ENCODE data around the gene TAF11L4. TPM values are rescaled to one million over a fixed set of nuclear protein-coding genes. Genes with fewer than 3 reads are reported as not detected.
"Not testable (repeated sequence)": the region's sequence is repeated elsewhere in the genome, so short reads cannot be mapped to it uniquely, and the experiment has no call there.

Gene TAF11L4
- polyA plus RNA-seq, 1 donor from 2014 or later, result not detected

DNA sequence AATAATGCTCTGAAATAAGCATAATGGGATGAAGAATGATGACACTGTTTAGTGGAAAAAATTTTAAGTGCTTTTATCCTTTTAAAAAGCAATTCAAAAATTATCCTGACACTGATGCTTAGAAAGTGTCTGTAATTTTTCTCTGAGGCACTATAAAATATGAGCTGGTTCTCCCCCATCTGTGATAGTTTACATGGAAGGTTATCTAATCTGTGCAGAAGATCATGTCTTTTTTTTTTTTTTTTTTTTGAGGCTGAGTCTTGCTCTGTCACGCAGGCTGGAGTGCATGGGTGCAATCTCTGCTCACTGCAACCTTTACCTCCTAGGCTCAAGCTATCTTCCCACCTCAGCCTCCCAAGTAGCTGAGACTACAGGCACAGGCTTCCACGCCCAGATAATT lies 38.8 kb upstream of the TAF11L4 start:
- no peaks in the 10 kb centered on the region for H3K9me2 ChIP-seq (ENCODE audit: insufficient read depth, low read length)
- no peaks in the 10 kb centered on the region for H3K27me3 ChIP-seq (ENCODE audit: insufficient read depth, low read depth, low read length)
- H3K9me3 ChIP-seq (ENCODE audit: low read length), result no peaks in the 10 kb centered on the region
- no peaks in the 10 kb centered on the region for H3K36me3 ChIP-seq (ENCODE audit: insufficient read depth, low read length)
- peak overlapping the region; percentile 54 for H3K27ac ChIP-seq (ENCODE audit: low read length)
- H3F3A ChIP-seq (ENCODE audit: insufficient read depth, low read length, poor library complexity, severe bottlenecking), result no peaks in the 10 kb centered on the region
- TF ChIP-seq EP300 (conservative IDR thresholded peaks at IDR 0.05; ENCODE audit: poor library complexity, severe bottlenecking), result peak; percentile 25
- no peak for TF ChIP-seq RAD21 (conservative IDR thresholded peaks at IDR 0.05)
- peak overlapping the region; percentile 31 for H3K9ac ChIP-seq (ENCODE audit: low read length)
- peak overlapping the region; percentile 1 for H3K4me2 ChIP-seq (ENCODE audit: low read length)
- H4K20me1 ChIP-seq (ENCODE audit: insufficient read depth), result no peaks in the 10 kb centered on the region
- H2AFZ ChIP-seq (ENCODE audit: low read depth, low read length), result no peak overlapping the region
- no peak overlapping the region for H3K4me3 ChIP-seq (ENCODE audit: low read length)
- H3K79me2 ChIP-seq (replicated peaks; ENCODE audit: insufficient read depth, low read length), result no peaks in the 10 kb centered on the region

DNA sequence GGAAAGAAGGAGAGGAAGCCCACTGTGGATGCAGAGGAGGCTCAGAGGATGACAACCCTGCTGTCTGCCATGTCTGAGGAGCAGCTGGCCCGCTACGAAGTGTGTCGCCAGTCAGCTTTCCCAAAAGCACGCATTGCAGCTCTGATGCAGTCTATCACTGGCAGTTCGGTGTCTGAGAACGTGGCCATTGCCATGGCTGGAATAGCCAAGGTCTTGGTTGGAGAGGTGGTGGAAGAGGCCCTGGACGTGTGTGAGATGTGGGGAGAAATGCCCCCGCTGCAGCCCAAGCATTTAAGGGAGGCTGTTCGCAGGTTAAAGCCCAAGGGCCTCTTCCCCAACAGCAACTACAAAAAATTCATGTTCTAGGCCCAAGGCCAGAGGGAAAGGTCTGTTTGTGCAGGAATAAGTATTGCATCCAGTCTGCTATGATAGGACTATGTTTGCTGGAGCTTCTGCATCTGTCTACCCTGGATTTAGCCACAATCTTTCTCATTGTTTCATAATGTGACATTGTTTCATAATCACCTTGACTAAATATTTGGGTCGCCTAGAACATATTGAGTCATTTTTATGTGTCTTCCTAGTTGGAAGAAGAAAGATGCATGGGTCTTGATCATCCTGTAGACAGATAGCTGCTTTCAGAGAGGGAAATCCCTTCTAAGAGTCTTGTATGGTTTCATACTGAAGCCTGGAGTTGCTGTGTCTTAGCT lies 35.0 kb upstream of the TAF11L4 start:
- not testable (repeated sequence) for H3K9me2 ChIP-seq (ENCODE audit: insufficient read depth, low read length); H3K27ac ChIP-seq (ENCODE audit: low read length); H3K79me2 ChIP-seq (replicated peaks; ENCODE audit: insufficient read depth, low read length)

DNA sequence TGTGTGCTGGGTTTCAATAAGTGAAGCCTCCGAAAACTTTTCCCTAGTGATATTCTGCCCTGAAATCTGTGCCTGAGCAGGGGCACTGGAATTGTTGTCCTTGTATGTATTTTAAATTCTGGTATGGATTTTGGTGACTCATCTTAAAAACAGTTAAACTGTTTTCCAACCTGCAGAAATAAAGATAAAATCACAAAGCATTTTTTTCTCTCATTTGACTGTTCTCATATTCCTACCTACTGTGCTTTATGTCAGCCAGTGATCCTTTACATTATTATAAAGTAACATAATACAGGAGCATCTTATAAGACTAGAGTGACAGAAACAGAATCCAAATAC lies 34.5 kb upstream of the TAF11L4 start:
- Histone ChIP-seq H3K4me3 (ENCODE audit: low read length) (no peak overlapping the region), H3K27me3 (ENCODE audit: insufficient read depth, low read depth, low read length) (no peaks in the 10 kb centered on the region), H3F3A (ENCODE audit: insufficient read depth, low read length, poor library complexity, severe bottlenecking) (no peaks in the 10 kb centered on the region), H3K27ac (ENCODE audit: low read length) (no peak overlapping the region), H3K9ac (ENCODE audit: low read length) (no peak overlapping the region), H3K79me2 (replicated peaks; ENCODE audit: insufficient read depth, low read length) (no peaks in the 10 kb centered on the region), H3K36me3 (ENCODE audit: insufficient read depth, low read length) (no peaks in the 10 kb centered on the region), H3K4me2 (ENCODE audit: low read length) (no peak overlapping the region), H2AFZ (ENCODE audit: low read depth, low read length) (no peak overlapping the region), H4K20me1 (ENCODE audit: insufficient read depth) (no peaks in the 10 kb centered on the region), H3K9me2 (ENCODE audit: insufficient read depth, low read length) (no peaks in the 10 kb centered on the region), H3K9me3 (ENCODE audit: low read length) (no peaks in the 10 kb centered on the region)
- TF ChIP-seq, protein P1, sequence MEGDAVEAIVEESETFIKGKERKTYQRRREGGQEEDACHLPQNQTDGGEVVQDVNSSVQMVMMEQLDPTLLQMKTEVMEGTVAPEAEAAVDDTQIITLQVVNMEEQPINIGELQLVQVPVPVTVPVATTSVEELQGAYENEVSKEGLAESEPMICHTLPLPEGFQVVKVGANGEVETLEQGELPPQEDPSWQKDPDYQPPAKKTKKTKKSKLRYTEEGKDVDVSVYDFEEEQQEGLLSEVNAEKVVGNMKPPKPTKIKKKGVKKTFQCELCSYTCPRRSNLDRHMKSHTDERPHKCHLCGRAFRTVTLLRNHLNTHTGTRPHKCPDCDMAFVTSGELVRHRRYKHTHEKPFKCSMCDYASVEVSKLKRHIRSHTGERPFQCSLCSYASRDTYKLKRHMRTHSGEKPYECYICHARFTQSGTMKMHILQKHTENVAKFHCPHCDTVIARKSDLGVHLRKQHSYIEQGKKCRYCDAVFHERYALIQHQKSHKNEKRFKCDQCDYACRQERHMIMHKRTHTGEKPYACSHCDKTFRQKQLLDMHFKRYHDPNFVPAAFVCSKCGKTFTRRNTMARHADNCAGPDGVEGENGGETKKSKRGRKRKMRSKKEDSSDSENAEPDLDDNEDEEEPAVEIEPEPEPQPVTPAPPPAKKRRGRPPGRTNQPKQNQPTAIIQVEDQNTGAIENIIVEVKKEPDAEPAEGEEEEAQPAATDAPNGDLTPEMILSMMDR (IDR thresholded peaks at IDR 0.05; ENCODE audit: poor library complexity, severe bottlenecking), result no peak
- TF ChIP-seq, protein P2, sequence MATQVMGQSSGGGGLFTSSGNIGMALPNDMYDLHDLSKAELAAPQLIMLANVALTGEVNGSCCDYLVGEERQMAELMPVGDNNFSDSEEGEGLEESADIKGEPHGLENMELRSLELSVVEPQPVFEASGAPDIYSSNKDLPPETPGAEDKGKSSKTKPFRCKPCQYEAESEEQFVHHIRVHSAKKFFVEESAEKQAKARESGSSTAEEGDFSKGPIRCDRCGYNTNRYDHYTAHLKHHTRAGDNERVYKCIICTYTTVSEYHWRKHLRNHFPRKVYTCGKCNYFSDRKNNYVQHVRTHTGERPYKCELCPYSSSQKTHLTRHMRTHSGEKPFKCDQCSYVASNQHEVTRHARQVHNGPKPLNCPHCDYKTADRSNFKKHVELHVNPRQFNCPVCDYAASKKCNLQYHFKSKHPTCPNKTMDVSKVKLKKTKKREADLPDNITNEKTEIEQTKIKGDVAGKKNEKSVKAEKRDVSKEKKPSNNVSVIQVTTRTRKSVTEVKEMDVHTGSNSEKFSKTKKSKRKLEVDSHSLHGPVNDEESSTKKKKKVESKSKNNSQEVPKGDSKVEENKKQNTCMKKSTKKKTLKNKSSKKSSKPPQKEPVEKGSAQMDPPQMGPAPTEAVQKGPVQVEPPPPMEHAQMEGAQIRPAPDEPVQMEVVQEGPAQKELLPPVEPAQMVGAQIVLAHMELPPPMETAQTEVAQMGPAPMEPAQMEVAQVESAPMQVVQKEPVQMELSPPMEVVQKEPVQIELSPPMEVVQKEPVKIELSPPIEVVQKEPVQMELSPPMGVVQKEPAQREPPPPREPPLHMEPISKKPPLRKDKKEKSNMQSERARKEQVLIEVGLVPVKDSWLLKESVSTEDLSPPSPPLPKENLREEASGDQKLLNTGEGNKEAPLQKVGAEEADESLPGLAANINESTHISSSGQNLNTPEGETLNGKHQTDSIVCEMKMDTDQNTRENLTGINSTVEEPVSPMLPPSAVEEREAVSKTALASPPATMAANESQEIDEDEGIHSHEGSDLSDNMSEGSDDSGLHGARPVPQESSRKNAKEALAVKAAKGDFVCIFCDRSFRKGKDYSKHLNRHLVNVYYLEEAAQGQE (IDR thresholded peaks at IDR 0.05; ENCODE audit: borderline replicate concordance), result no peak
- TF ChIP-seq SMC3 (conservative IDR thresholded peaks at IDR 0.05; ENCODE audit: poor library complexity) (no peak), RAD21 (conservative IDR thresholded peaks at IDR 0.05) (no peak), POLR2AphosphoS5 (IDR thresholded peaks at IDR 0.05) (no peak), MXI1 (conservative IDR thresholded peaks at IDR 0.05; ENCODE audit: poor library complexity, severe bottlenecking) (no peak), TAF1 (IDR thresholded peaks at IDR 0.05; ENCODE audit: low read depth) (no peak), EZH2 (IDR thresholded peaks at IDR 0.05; ENCODE audit: borderline replicate concordance, insufficient read depth, low read length, poor library complexity, severe bottlenecking) (no peak), EP300 (conservative IDR thresholded peaks at IDR 0.05; ENCODE audit: poor library complexity, severe bottlenecking) (no peak)

More for the DNA sequence above, 35.0 kb upstream of the TAF11L4 start:
- H3K9ac ChIP-seq (ENCODE audit: low read length); H3K27me3 ChIP-seq (ENCODE audit: insufficient read depth, low read depth, low read length); H4K20me1 ChIP-seq (ENCODE audit: insufficient read depth); H3K4me2 ChIP-seq (ENCODE audit: low read length); H3K4me3 ChIP-seq (ENCODE audit: low read length); H2AFZ ChIP-seq (ENCODE audit: low read depth, low read length); H3K9me3 ChIP-seq (ENCODE audit: low read length); H3K36me3 ChIP-seq (ENCODE audit: insufficient read depth, low read length); H3F3A ChIP-seq (ENCODE audit: insufficient read depth, low read length, poor library complexity, severe bottlenecking): not testable (repeated sequence)

DNA sequence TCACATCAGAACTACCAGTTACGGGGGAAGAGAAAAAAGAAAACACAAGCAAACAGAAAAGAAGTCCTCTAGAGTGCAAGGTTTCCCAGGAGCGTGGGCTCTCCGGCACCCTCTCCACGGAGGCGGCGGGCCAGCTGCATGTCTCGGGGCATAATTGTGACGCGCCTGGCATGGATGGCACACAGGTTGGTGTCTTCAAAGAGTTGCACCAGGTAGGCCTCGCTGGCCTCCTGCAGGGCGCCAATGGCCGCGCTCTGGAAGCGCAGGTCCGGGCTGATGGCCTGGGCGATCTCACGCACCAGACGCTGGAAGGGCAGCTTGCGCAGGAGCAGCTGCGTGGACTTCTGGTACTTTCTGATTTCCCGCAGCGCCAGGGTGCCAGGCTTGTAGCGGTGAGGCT lies 30.3 kb upstream of the TAF11L4 start:
- not testable (repeated sequence) for H3K9me3 ChIP-seq (ENCODE audit: low read length); H3F3A ChIP-seq (ENCODE audit: insufficient read depth, low read length, poor library complexity, severe bottlenecking); H3K9ac ChIP-seq (ENCODE audit: low read length); H3K36me3 ChIP-seq (ENCODE audit: insufficient read depth, low read length); H3K27me3 ChIP-seq (ENCODE audit: insufficient read depth, low read depth, low read length); H2AFZ ChIP-seq (ENCODE audit: low read depth, low read length); H3K4me2 ChIP-seq (ENCODE audit: low read length); H3K79me2 ChIP-seq (replicated peaks; ENCODE audit: insufficient read depth, low read length); H3K4me3 ChIP-seq (ENCODE audit: low read length); H3K9me2 ChIP-seq (ENCODE audit: insufficient read depth, low read length); H3K27ac ChIP-seq (ENCODE audit: low read length); H4K20me1 ChIP-seq (ENCODE audit: insufficient read depth)
